Activated B cell treated with CpG ODN at 0.5 μM for 24 hours (primary cell): ENCODE results near the gene AP2S1. TPM values are rescaled to one million over a fixed set of nuclear protein-coding genes. Genes with fewer than 3 reads are reported as not detected.
A peak's percentile ranks its signal among the peaks of the same experiment; 100 is the strongest.
"Not testable (repeated sequence)": the region's sequence is repeated elsewhere in the genome, so short reads cannot be mapped to it uniquely, and the experiment has no call there.

Experiments
- ATAC-seq: fragments of 200-7000 bp; cut with Tn5 transposase; one replicate; pipeline ENCODE4 v1.10.0; 2021; ENCODE audit warnings: low read depth, mild to moderate bottlenecking, moderate library complexity
- CTCF ChIA-PET: fragments of 350-600 bp; sonication (Branson Sonifier 250); formaldehyde crosslinking; loops from one replicate; lab custom pipeline; 2021; ENCODE audit warnings: antibody characterized with exemption; lab: Charles Lee
- POLR2A ChIA-PET: fragments of 350-600 bp; sonication (Branson Sonifier 250); formaldehyde crosslinking; loops from one replicate; lab custom pipeline; 2021; ENCODE audit warnings: antibody characterized with exemption; lab: Charles Lee
- DNase-seq: peaks from one replicate; pipeline ENCODE4 v3.0.0; 2022
- H3K27ac Mint-ChIP-seq: one replicate; pipeline ENCODE4 v1.8.0; 2020; ENCODE audit warnings: mixed read lengths
- H3K27me3 Mint-ChIP-seq: one replicate; pipeline ENCODE4 v1.8.0; 2021; ENCODE audit warnings: mixed read lengths
- H3K36me3 Mint-ChIP-seq: one replicate; pipeline ENCODE4 v1.8.0; 2021; ENCODE audit warnings: low read depth, mixed read lengths
- H3K4me1 Mint-ChIP-seq: one replicate; pipeline ENCODE4 v1.8.0; 2021; ENCODE audit warnings: mixed read lengths
- H3K4me3 Mint-ChIP-seq: one replicate; pipeline ENCODE4 v1.8.0; 2020; ENCODE audit warnings: mild to moderate bottlenecking, mixed read lengths
- H3K9me3 Mint-ChIP-seq: one replicate; pipeline ENCODE4 v1.8.0; 2020; ENCODE audit warnings: mixed read lengths
- CTCF ChIP-seq: fragments of 200-600 bp; IDR thresholded peaks from one replicate; pipeline ENCODE4 v1.8.0; 2022; ENCODE audit warnings: antibody characterized with exemption, mild to moderate bottlenecking
- intact Hi-C: fragments of 100-400 bp; cut with micrococcal nuclease; formaldehyde crosslinking; loops from one replicate; pipeline ENCODE4 v1.15.1; 2024
- total RNA-seq: library from RNA; stranded (reverse); gene quantifications from 2 replicates; pipeline ENCODE4 v1.2.3, GENCODE V29; 2022

Gene AP2S1
- total RNA-seq, 1 donor from 2014 or later = 74.7 TPM

- TF ChIP-seq CTCF = no peak
- H3K27ac Mint-ChIP-seq = peak overlapping the region; percentile 93
- H3K36me3 Mint-ChIP-seq = no peaks in the 10 kb centered on the region
- DNase-seq = no peak
- ATAC-seq = no peak
- H3K4me1 Mint-ChIP-seq = peaks cover 43% of the 10 kb centered on the region
- no peaks in the 10 kb centered on the region for H3K27me3 Mint-ChIP-seq
- CTCF ChIA-PET = interaction anchor here (0.9 to 1.9 kb wide), 3 partner anchors 15 to 164 kb away, joined by 3 to 13 read pairs (median 8); partner anchors contain the start of gene DACT3
- no peak overlapping the region for H3K4me3 Mint-ChIP-seq
- POLR2A ChIA-PET = interaction anchor here (1.4 to 7.1 kb wide), 2 partner anchors 39 to 225 kb away, joined by 4 to 242 read pairs; partner anchors contain the start of genes CALM3 and SLC1A5
- intact Hi-C loops = no loop called here
- H3K9me3 Mint-ChIP-seq = peaks cover 2% of the 10 kb centered on the region
These were observed 25.0 kb downstream of the AP2S1 start for GRCh38 chr19:46825731-46826055.

DNA sequence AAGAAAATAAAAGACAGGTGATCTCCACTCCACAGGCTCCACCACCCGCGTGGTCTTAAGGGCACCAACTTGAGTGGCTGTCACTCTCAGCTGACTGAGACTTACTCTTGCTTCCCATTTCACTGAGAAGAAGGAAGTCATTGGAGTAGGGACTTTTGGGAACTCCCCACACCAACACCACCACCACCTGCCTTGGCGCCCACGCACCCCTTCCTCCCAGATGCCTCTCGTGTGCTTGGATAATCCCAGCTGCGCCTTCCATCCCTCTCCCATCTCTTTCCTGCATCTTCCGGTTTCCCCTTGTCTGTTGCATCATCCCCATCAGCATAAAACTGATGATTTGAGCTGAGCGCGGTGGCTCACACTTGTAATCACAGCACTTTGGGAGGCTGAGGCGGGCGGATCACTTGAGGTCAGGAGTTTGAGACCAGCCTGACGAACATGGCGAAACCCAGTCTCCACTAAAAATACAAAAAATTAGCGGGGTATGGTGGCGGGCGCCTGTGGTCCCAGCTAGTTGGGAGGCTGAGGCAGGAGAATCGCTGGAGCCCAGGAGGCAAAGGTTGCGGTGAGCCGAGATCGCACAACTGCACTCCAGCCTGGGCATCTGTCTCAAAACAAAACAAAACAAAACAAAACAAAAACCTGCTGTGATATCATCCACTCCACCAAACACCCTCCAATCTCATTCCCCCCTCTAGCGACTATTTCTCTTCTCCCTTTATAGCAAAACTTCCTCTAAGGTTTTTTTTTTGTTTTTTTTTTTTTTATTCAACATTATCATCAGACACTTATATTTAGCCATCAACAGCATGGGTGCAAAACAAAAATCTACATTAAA lies 25.5 kb downstream of the AP2S1 start:
- CTCF ChIA-PET = interaction anchor here (0.9 to 1.9 kb wide), 4 partner anchors 15 to 164 kb away, joined by 3 to 13 read pairs (median 10); partner anchors contain the start of genes DACT3 and SLC1A5
- DNase-seq (no peak), ATAC-seq (no peak)
- H3K4me1 Mint-ChIP-seq = peaks cover 49% of the 10 kb centered on the region
- no peak for TF ChIP-seq CTCF
- peak overlapping the region; percentile 69 for H3K4me3 Mint-ChIP-seq
- peak overlapping the region; percentile 93 for H3K27ac Mint-ChIP-seq
- H3K9me3 Mint-ChIP-seq = peaks cover 2% of the 10 kb centered on the region
- intact Hi-C loops = loop anchor here (1.0 kb wide), 2 partner anchors 15 to 68 kb away; no protein-coding TSS in a partner anchor
- H3K36me3 Mint-ChIP-seq = no peaks in the 10 kb centered on the region
- no peaks in the 10 kb centered on the region for H3K27me3 Mint-ChIP-seq
- POLR2A ChIA-PET = interaction anchor here (0.6 to 7.1 kb wide), 17 partner anchors 11 to 431 kb away, joined by 3 to 242 read pairs (median 5); partner anchors contain the start of genes AP2S1, CALM3, CCDC9 and SLC1A5

- peaks cover 2% of the 10 kb centered on the region for H3K9me3 Mint-ChIP-seq
- H3K4me3 Mint-ChIP-seq = peak overlapping the region; percentile 15
- intact Hi-C loops = no loop called here
- CTCF ChIA-PET = interaction anchor here (0.6 to 2.0 kb wide), 3 partner anchors 18 to 404 kb away, joined by 3 to 14 read pairs (median 5); no protein-coding TSS in a partner anchor
- peaks cover 61% of the 10 kb centered on the region for H3K4me1 Mint-ChIP-seq
- ATAC-seq = no peak
- H3K27me3 Mint-ChIP-seq = no peaks in the 10 kb centered on the region
- DNase-seq = no peak
- H3K27ac Mint-ChIP-seq = peak overlapping the region; percentile 50
- no peak for TF ChIP-seq CTCF
- POLR2A ChIA-PET = interaction anchor here (0.6 to 7.1 kb wide), 5 partner anchors 11 to 204 kb away, joined by 3 to 242 read pairs (median 11); partner anchors contain the start of gene SLC1A5
- no peaks in the 10 kb centered on the region for H3K36me3 Mint-ChIP-seq
These were observed 27.6 kb downstream of the AP2S1 start for GRCh38 chr19:46823049-46823448.

DNA sequence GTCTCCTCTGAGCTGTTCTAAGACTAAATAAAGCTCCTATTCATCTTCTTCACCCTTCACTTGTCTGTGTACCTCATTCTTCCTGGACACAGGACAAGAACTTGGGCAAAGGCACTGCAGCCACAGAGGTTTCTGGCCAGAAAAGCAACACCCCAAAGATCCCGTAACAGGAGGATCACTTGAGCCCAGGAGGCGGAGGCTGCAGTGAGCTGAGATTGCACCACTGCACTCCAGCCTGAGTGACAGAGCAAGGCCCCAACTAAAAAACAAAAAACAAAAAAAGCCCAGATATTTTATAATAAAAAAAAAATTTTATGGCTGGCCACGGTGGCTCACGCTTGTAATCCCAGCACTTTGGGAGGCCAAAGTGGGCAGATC lies 28.2 kb downstream of the AP2S1 start:
- H3K27me3 Mint-ChIP-seq, H3K36me3 Mint-ChIP-seq, ATAC-seq, DNase-seq, H3K9me3 Mint-ChIP-seq, intact Hi-C loops: not testable (repeated sequence)
- CTCF ChIA-PET = interaction anchor here (1.1 to 2.0 kb wide), 4 partner anchors 18 to 93 kb away, joined by 3 to 14 read pairs (median 6); no protein-coding TSS in a partner anchor
- POLR2A ChIA-PET = interaction anchor here (1.0 to 7.1 kb wide), 7 partner anchors 7 to 527 kb away, joined by 3 to 242 read pairs (median 9); partner anchors contain the start of genes CALM3, DHX34 and SLC1A5
- H3K4me1 Mint-ChIP-seq = peaks cover 61% of the 10 kb centered on the region
- H3K4me3 Mint-ChIP-seq = peak overlapping the region; percentile 48
- H3K27ac Mint-ChIP-seq = peak overlapping the region; percentile 90

- intact Hi-C loops = loop anchor here (1.0 kb wide), 1 partner anchor 33 kb away; the partner anchor contains the start of gene SLC1A5
- peaks cover 2% of the 10 kb centered on the region for H3K9me3 Mint-ChIP-seq
- H3K4me3 Mint-ChIP-seq = peak overlapping the region; percentile 48
- peak; percentile 71 for ATAC-seq
- POLR2A ChIA-PET = interaction anchor here (0.6 to 7.1 kb wide), 13 partner anchors 8 to 528 kb away, joined by 3 to 242 read pairs (median 4); partner anchors contain the start of genes CALM3, CCDC9, DHX34 and SLC1A5
- peak; percentile 54 for DNase-seq
- no peaks in the 10 kb centered on the region for H3K36me3 Mint-ChIP-seq
- no peaks in the 10 kb centered on the region for H3K27me3 Mint-ChIP-seq
- CTCF ChIA-PET = interaction anchor here (1.1 to 2.0 kb wide), 6 partner anchors 10 to 93 kb away, joined by 3 to 14 read pairs (median 4); no protein-coding TSS in a partner anchor
- H3K27ac Mint-ChIP-seq = peak overlapping the region; percentile 90
- H3K4me1 Mint-ChIP-seq = peaks cover 61% of the 10 kb centered on the region
- no peak for TF ChIP-seq CTCF
These were observed 28.9 kb downstream of the AP2S1 start for GRCh38 chr19:46821512-46822409.
